Kidney (tissue), 14 donors: ENCODE data around the gene ANKLE1. TPM values are rescaled to one million over a fixed set of nuclear protein-coding genes. Genes with fewer than 3 reads are reported as not detected.

ENCODE experiments used
- DNase-seq, 5 donors: peaks; one replicate each; pipeline ENCODE4 v3.0.0-alpha.2; 2013 to 2020
- FAIRE-seq: peaks from 2 replicates; lab custom pipeline; 2012; peaks lifted over from hg19 to GRCh38; lab: Jason Lieb, UNC
- H3K27ac ChIP-seq, 2 donors: one replicate each; pipeline ENCODE4 v1.7.0; 2013; ENCODE audit warnings: low read depth in 2 of 2, low read length in 2 of 2, inconsistent platforms in 1 of 2
- H3K27me3 ChIP-seq: one replicate; pipeline ENCODE4 v1.7.1; 2013; ENCODE audit warnings: low read length, inconsistent platforms; ENCODE audit not compliant: control insufficient read depth, insufficient read depth
- H3K36me3 ChIP-seq, 3 donors: one replicate each; pipeline versions ENCODE4 v1.7.0 to v1.7.1; 2013; ENCODE audit warnings: low read length in 3 of 3, control low read depth in 1 of 3, inconsistent platforms in 1 of 3; ENCODE audit not compliant: insufficient read depth in 3 of 3, control insufficient read depth in 2 of 3
- H3K4me1 ChIP-seq, 3 donors: one replicate each; pipeline versions ENCODE4 v1.7.0 to v1.7.1; 2013; ENCODE audit warnings: low read length in 3 of 3, inconsistent platforms in 1 of 3, low read depth in 1 of 3; ENCODE audit not compliant: control insufficient read depth in 2 of 3, insufficient read depth in 2 of 3
- H3K4me3 ChIP-seq, 3 donors: one replicate each; pipeline versions ENCODE4 v1.7.0 to v1.8.1; 2013; ENCODE audit warnings: low read length in 3 of 3, control low read depth in 1 of 3, inconsistent platforms in 1 of 3
- H3K9ac ChIP-seq, 3 donors: one replicate each; pipeline versions ENCODE4 v1.7.0 to v1.7.1; 2013; ENCODE audit warnings: low read length in 3 of 3, control low read depth in 1 of 3, inconsistent platforms in 1 of 3
- H3K9me3 ChIP-seq, 3 donors: one replicate each; pipeline versions ENCODE4 v1.7.0 to v1.7.1; 2013; ENCODE audit warnings: low read length in 3 of 3, control low read depth in 1 of 3, inconsistent platforms in 1 of 3; ENCODE audit not compliant: control insufficient read depth in 2 of 3, insufficient read depth in 1 of 3
- intact Hi-C: fragments of 100-400 bp; cut with DNase I; formaldehyde crosslinking; loops from one replicate; pipeline ENCODE4 v1.11.1; 2022
- polyA plus RNA-seq: library from polyadenylated mRNA; stranded (reverse); fragments of 350-450 nt; fragmentation: Illumina TruSeq; extraction: RNeasy Lipid Tissue Mini Kit (QIAGEN cat#74804); gene quantifications from one replicate; pipeline ENCODE4 v1.2.3, GENCODE V29; 2014; ENCODE audit warnings: low read depth, low replicate concordance; ENCODE audit not compliant: insufficient read depth
- total RNA-seq: library from RNA; stranded (reverse); fragmentation: NEBNext Ultra II Directional; extraction: Animal tissue kit (Norgen Biotek cat#: 25700); gene quantifications from one replicate; pipeline ENCODE4 v1.2.1, GENCODE V29; 2021
- TF ChIP-seq, protein P1 (sequence below): IDR thresholded peaks from 3 replicates; pipeline ENCODE4 v1.5.1; 2012; ENCODE audit warnings: mild to moderate bottlenecking, moderate library complexity, borderline replicate concordance; ENCODE audit not compliant: insufficient read depth; ENCODE audit errors: extremely low read depth
- donor health status: control.
- donor health status: control.
- donor health status: control.
- donor health status: control.
- donor health status: control.
- donor health status: DM: yes; HTN: yes; CAD: no.
- donor health status: Normal renal cell carcinoma (clear cell type).

The ANKLE1 gene
- total and polyA plus RNA-seq, 2 donors from 2014 or later: 0.54 TPM; not detected in 1

- H3K36me3 ChIP-seq: peaks cover 0 to 18% (median 5%) of the 10 kb centered on the region in 3 donors
- DNase-seq: peak; percentile 71 to 91 (median 82)
These were observed 46.3 kb upstream of the ANKLE1 start for GRCh38 chr19:17235300-17235970.

GRCh38 chr19:17235971-17236777 is 45.5 kb upstream of the ANKLE1 start:
- FAIRE-seq (no peak), DNase-seq (peak in 3 of 5 donors; percentile 44 to 80 (median 75))
- TF ChIP-seq, protein P1, sequence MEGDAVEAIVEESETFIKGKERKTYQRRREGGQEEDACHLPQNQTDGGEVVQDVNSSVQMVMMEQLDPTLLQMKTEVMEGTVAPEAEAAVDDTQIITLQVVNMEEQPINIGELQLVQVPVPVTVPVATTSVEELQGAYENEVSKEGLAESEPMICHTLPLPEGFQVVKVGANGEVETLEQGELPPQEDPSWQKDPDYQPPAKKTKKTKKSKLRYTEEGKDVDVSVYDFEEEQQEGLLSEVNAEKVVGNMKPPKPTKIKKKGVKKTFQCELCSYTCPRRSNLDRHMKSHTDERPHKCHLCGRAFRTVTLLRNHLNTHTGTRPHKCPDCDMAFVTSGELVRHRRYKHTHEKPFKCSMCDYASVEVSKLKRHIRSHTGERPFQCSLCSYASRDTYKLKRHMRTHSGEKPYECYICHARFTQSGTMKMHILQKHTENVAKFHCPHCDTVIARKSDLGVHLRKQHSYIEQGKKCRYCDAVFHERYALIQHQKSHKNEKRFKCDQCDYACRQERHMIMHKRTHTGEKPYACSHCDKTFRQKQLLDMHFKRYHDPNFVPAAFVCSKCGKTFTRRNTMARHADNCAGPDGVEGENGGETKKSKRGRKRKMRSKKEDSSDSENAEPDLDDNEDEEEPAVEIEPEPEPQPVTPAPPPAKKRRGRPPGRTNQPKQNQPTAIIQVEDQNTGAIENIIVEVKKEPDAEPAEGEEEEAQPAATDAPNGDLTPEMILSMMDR: no peak
- Histone ChIP-seq H3K27me3 (no peaks in the 10 kb centered on the region), H3K4me1 (peaks cover 0 to 16% (median 6%) of the 10 kb centered on the region in 3 donors), H3K36me3 (peaks cover 0 to 16% (median 5%) of the 10 kb centered on the region in 3 donors), H3K4me3 (no peak overlapping the region), H3K27ac (peak overlapping the region in 1 of 2 donors; percentile 75), H3K9me3 (no peaks in the 10 kb centered on the region), H3K9ac (no peak overlapping the region)
- intact Hi-C loops: no loop called here

More at GRCh38 chr19:17235300-17235970, 46.3 kb upstream of the ANKLE1 start:
- peak overlapping the region in 1 of 3 donors; percentile 26 for H3K9ac ChIP-seq
- H3K4me3 ChIP-seq: peak overlapping the region; percentile 6 to 29 (median 7)
- peak overlapping the region; percentile 67 to 75 for H3K27ac ChIP-seq
- FAIRE-seq: no peak
- intact Hi-C loops: no loop called here
- H3K9me3 ChIP-seq: no peaks in the 10 kb centered on the region
- TF ChIP-seq, protein P1: peak; percentile 53
- H3K4me1 ChIP-seq: peaks cover 0 to 16% (median 6%) of the 10 kb centered on the region in 3 donors
- H3K27me3 ChIP-seq: no peaks in the 10 kb centered on the region

DNA sequence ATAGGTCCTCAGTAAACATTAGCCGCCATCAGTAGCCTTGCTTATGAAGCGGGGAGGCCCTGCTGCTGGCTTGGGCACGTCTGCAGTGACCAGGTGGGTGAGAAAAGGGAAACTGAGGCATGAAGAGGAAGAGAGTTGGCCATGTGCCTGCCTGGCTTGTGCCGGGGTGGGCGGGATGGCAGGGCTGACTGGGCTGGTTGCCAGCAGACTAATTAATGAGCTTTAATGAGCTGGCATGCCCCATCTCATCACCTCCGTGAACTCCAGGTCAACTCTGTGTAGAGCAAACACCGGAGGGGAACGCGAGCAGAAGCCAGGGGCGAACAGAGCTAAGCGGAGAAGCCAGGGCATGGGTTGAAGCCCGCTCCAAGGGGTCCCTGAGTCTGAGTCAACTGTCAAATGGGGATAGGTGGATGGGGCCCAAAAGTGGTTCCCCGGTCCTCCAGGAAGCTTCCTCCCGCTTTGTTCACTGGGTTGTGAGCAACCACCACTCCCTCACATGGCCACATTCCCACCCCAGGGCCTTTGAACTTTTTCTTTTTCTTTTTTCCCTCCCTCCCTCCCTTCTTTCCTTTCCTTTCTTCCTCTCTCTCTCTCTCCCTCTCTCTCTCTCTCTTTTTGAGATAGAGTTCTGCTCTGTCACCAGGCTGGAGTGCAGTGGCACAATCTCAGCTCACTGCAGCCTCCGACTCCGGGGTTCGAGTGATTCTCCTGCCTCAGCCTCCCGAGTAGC is 44.7 kb upstream of the ANKLE1 start:
- no peak for FAIRE-seq
- intact Hi-C loops: no loop called here
- Histone ChIP-seq H3K9ac (no peak overlapping the region), H3K27me3 (no peaks in the 10 kb centered on the region), H3K36me3 (peaks cover 0 to 16% (median 3%) of the 10 kb centered on the region in 3 donors), H3K9me3 (no peaks in the 10 kb centered on the region), H3K4me1 (peaks cover 0 to 18% (median 9%) of the 10 kb centered on the region in 3 donors), H3K27ac (no peak overlapping the region), H3K4me3 (no peak overlapping the region)
- peak in 1 of 5 donors; percentile 63 for DNase-seq
- TF ChIP-seq, protein P1: no peak
